HCT116 (cell line): ENCODE data around the gene TENM4. TPM values are rescaled to one million over a fixed set of nuclear protein-coding genes. Genes with fewer than 3 reads are reported as not detected.

Experiments
- ATAC-seq: fragments of 200-7000 bp; cut with Tn5 transposase; 2 replicates; pipeline ENCODE4 v1.9.1; 2020; ENCODE audit warnings: mild to moderate bottlenecking, moderate library complexity
- BruUV-seq: library from RNA; stranded (reverse); fragments of 400-500 nt; replicated peaks from 2 replicates; lab custom pipeline; 2021; lab: Mats Ljungman, UMichigan
- CTCF ChIA-PET: fragments of 300-600 bp; sonication (Branson Sonifier 250); formaldehyde crosslinking; loops from one replicate; lab custom pipeline; 2021; ENCODE audit warnings: antibody characterized with exemption; lab: Charles Lee
- POLR2A ChIA-PET: fragments of 300-600, 350-600 bp; sonication (Branson Sonifier 250); formaldehyde crosslinking; loops from one replicate; lab custom pipeline; 2021; ENCODE audit warnings: antibody characterized with exemption; lab: Charles Lee
- RAD21 ChIA-PET, 2 experiments: fragments of 300-600 bp; sonication (Branson Sonifier 250); formaldehyde crosslinking; loops; one replicate each; lab custom pipeline; 2023; ENCODE audit warnings: low total read pairs in 2 of 2; ENCODE audit not compliant: uncharacterized antibody in 2 of 2, unreplicated experiment in 2 of 2, low non-redundant PET in 1 of 2; lab: Charles Lee
- DNase-seq: peaks from one replicate; pipeline ENCODE4 v3.0.0-alpha.2; 2010; ENCODE audit warnings: low read depth, low spot score
- H2AFZ ChIP-seq: fragments of 200-600 bp; shearing (Covaris generic), sonication (generic); 2 replicates; pipeline ENCODE4 v1.6.1; 2017; ENCODE audit warnings: low read depth, mixed run types, mixed read lengths, antibody characterized with exemption, low read length; ENCODE audit not compliant: poor library complexity, severe bottlenecking
- H3K27ac ChIP-seq: 2 replicates; pipeline ENCODE4 v1.5.1; 2012; ENCODE audit warnings: low read depth, low read length
- H3K27me3 ChIP-seq: fragments of 200-600 bp; sonication (generic); 2 replicates; pipeline ENCODE4 v1.6.1; 2016; ENCODE audit warnings: mixed run types, low read length, mixed read lengths; ENCODE audit not compliant: insufficient read depth
- H3K36me3 ChIP-seq, 2 experiments: fragments of 200-500 bp in 1 of 2; fragments of 200-600 bp in 1 of 2; sonication (Bioruptor generic) in 1 of 2; sonication (generic) in 1 of 2; 2 replicates each; pipeline versions ENCODE4 v1.5.1 to v1.6.1; 2014 to 2016; ENCODE audit warnings: low read length in 2 of 2, inconsistent platforms in 1 of 2, mixed read lengths in 1 of 2, mixed run types in 1 of 2; ENCODE audit not compliant: insufficient read depth in 2 of 2, control insufficient read depth in 1 of 2
- H3K4me1 ChIP-seq, 2 experiments: fragments of 200-600 bp in 1 of 2; sonication (generic) in 1 of 2; 2 replicates each; pipeline versions ENCODE4 v1.5.1 to v1.6.1; 2012 to 2017; ENCODE audit warnings: low read length in 2 of 2, inconsistent platforms in 1 of 2, mild to moderate bottlenecking in 1 of 2, mixed read lengths in 1 of 2, mixed run types in 1 of 2, moderate library complexity in 1 of 2; ENCODE audit not compliant: insufficient read depth in 2 of 2, control insufficient read depth in 1 of 2
- H3K4me2 ChIP-seq: fragments of 200-600 bp; sonication (generic); 2 replicates; pipeline ENCODE4 v1.6.1; 2017; ENCODE audit warnings: mixed run types, low read length, mixed read lengths
- H3K4me3 ChIP-seq, 2 experiments: fragments of 200-600 bp in 1 of 2; sonication (generic) in 1 of 2; replicated peaks in 1 of 2; 2 replicates each; pipeline ENCODE4 v1.5.1; 2011 to 2016; ENCODE audit warnings: low read length in 2 of 2, control low read depth in 1 of 2, low read depth in 1 of 2, mild to moderate bottlenecking in 1 of 2, mixed read lengths in 1 of 2, mixed run types in 1 of 2
- H3K79me2 ChIP-seq: fragments of 200-600 bp; sonication (generic); 2 replicates; pipeline ENCODE4 v1.6.1; 2017; ENCODE audit warnings: mild to moderate bottlenecking, mixed run types, low read length, moderate library complexity, mixed read lengths; ENCODE audit not compliant: insufficient read depth
- H3K9ac ChIP-seq: fragments of 200-600 bp; sonication (generic); 2 replicates; pipeline ENCODE4 v1.6.1; 2016; ENCODE audit warnings: low read length, mixed read lengths
- H3K9me2 ChIP-seq: fragments of 200-600 bp; sonication (generic), shearing (Covaris generic); 2 replicates; pipeline ENCODE4 v1.6.1; 2017; ENCODE audit warnings: mixed run types, mild to moderate bottlenecking, moderate library complexity; ENCODE audit not compliant: insufficient read depth
- H3K9me3 ChIP-seq, 2 experiments: fragments of 200-500 bp in 1 of 2; fragments of 200-600 bp in 1 of 2; sonication (Bioruptor generic) in 1 of 2; sonication (generic) in 1 of 2; 2 replicates each; pipeline ENCODE4 v1.6.1; 2014 to 2017; ENCODE audit warnings: low read length in 2 of 2, mixed read lengths in 2 of 2, inconsistent platforms in 1 of 2, low read depth in 1 of 2, mild to moderate bottlenecking in 1 of 2, mixed run types in 1 of 2, moderate library complexity in 1 of 2; ENCODE audit not compliant: control insufficient read depth in 1 of 2, insufficient read depth in 1 of 2
- H4K20me1 ChIP-seq: fragments of 200-600 bp; sonication (generic), shearing (Covaris generic); 2 replicates; pipeline ENCODE4 v1.6.1; 2017; ENCODE audit warnings: mixed run types, mild to moderate bottlenecking, moderate library complexity; ENCODE audit not compliant: insufficient read depth
- ATF3 ChIP-seq: IDR thresholded peaks from 2 replicates; pipeline ENCODE4 v1.6.1; 2012
- CBX3 ChIP-seq: IDR thresholded peaks from 2 replicates; pipeline ENCODE4 v1.6.1; 2012; ENCODE audit warnings: low read depth
- EGR1 ChIP-seq: IDR thresholded peaks from 2 replicates; pipeline ENCODE4 v1.6.1; 2012; ENCODE audit warnings: low read depth
- EZH2phosphoT487 ChIP-seq: fragments of 200-600 bp; IDR thresholded peaks from 2 replicates; pipeline ENCODE4 v1.6.1; 2018; ENCODE audit warnings: antibody characterized with exemption, borderline replicate concordance
- FOSL1 ChIP-seq: IDR thresholded peaks from 2 replicates; pipeline ENCODE4 v1.6.1; 2012; ENCODE audit warnings: low read depth
- JUND ChIP-seq: IDR thresholded peaks from 2 replicates; pipeline ENCODE4 v1.6.1; 2012
- POLR2A ChIP-seq: IDR thresholded peaks from 2 replicates; pipeline ENCODE4 v1.7.0; 2011; ENCODE audit warnings: borderline replicate concordance; ENCODE audit not compliant: insufficient read depth, insufficient read length; ENCODE audit errors: extremely low read depth
- POLR2AphosphoS5 ChIP-seq: IDR thresholded peaks from 2 replicates; pipeline ENCODE4 v1.6.1; 2011; ENCODE audit warnings: mild to moderate bottlenecking, low read depth, low read length, moderate library complexity
- SP1 ChIP-seq: IDR thresholded peaks from 2 replicates; pipeline ENCODE4 v1.6.1; 2012; ENCODE audit warnings: low read depth
- ZBTB33 ChIP-seq: IDR thresholded peaks from 2 replicates; pipeline ENCODE4 v1.6.1; 2011; ENCODE audit warnings: mild to moderate bottlenecking, low read length, moderate library complexity; ENCODE audit not compliant: insufficient replicate concordance; ENCODE audit errors: extremely low read depth
- intact Hi-C: fragments of 100-400 bp; cut with micrococcal nuclease; formaldehyde crosslinking; loops from 2 replicates; pipeline ENCODE4 v1.10.0; 2022
- total RNA-seq: library from RNA; stranded (reverse); gene quantifications from one replicate; pipeline ENCODE4 v1.2.1, GENCODE V29; 2021; ENCODE audit not compliant: unreplicated experiment

The TENM4 gene
- total RNA-seq, 1 experiment from 2014 or later: 0.05 TPM

- CTCF ChIA-PET: no interaction called here
- ATAC-seq: no peak
- no peak overlapping the region for H3K4me2 ChIP-seq
These were observed 374.1 kb downstream of the TENM4 start for GRCh38 chr11:79066456-79067351.

More at GRCh38 chr11:79066456-79067351, 374.1 kb downstream of the TENM4 start:
- Histone ChIP-seq H3K36me3 (no peaks in the 10 kb centered on the region), H3K4me3 (no peak overlapping the region), H3K27me3 (peaks cover 5% of the 10 kb centered on the region; the same call in 1 of the 2 replicates), H4K20me1 (no peaks in the 10 kb centered on the region), H3K4me1 (no peaks in the 10 kb centered on the region), H3K9me3 (no peaks in the 10 kb centered on the region), H3K9ac (no peak overlapping the region), H3K9me2 (no peaks in the 10 kb centered on the region), H3K79me2 (no peaks in the 10 kb centered on the region), H2AFZ (no peak overlapping the region), H3K27ac (no peak overlapping the region)
- no TSS peak for BruUV-seq
- TF ChIP-seq EZH2phosphoT487 (no peak), FOSL1 (no peak), SP1 (no peak), CBX3 (no peak), POLR2A (no peak), JUND (no peak), POLR2AphosphoS5 (no peak), ZBTB33 (no peak), ATF3 (no peak), EGR1 (no peak)
- RAD21 ChIA-PET: no interaction called here
- intact Hi-C loops: no loop called here
- POLR2A ChIA-PET: no interaction called here
- no peak for DNase-seq
